ENCODE measurements around the gene SSH3. TPM values are rescaled to one million over a fixed set of nuclear protein-coding genes. Genes with fewer than 3 reads are reported as not detected.

The SSH3 gene
- total and polyA plus RNA-seq, 2 experiments from 2014 or later: 26.7 to 39.9 TPM

- no peaks in the 10 kb centered on the region for H3K4me1 ChIP-seq (ENCODE audit: low read depth)
- peak; percentile 84 to 85 for DNase-seq (ENCODE audit: low read depth in 1 of 2, low spot score in 1 of 2)
- no peak overlapping the region for H3K27ac ChIP-seq
- H3K4me3 ChIP-seq: no peak overlapping the region
- no peaks in the 10 kb centered on the region for H3K9me3 ChIP-seq (ENCODE audit: low read depth)
- H3K36me3 ChIP-seq: no peaks in the 10 kb centered on the region
- no peaks in the 10 kb centered on the region for H3K27me3 ChIP-seq
- TF ChIP-seq CTCF (IDR thresholded peaks at IDR 0.05; ENCODE audit: low read depth, low read length): peak; percentile 86
Measured at GRCh38 chr11:67262731-67263675, 40.3 kb upstream of the SSH3 start.

DNA sequence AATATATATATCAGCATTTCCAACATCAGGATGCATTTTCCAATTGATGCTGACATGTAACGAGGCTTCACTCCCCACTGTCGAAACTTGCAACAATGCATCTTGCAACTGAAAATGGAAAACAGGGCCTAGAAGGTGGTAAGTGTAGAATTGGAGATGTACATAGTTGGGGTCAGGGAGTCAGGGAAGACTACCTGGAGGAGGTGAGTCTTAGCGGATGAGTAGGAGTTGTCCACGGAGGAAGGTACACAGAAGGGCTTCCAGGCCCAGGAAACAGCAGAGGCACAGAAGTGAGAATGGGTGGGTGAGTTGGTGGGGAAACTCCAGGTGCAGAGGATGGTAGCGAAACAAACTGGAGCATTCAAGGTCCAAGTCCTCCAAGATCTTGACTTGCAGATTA lies 39.1 kb upstream of the SSH3 start:
- Histone ChIP-seq H3K4me3 (no peak overlapping the region), H3K27ac (no peak overlapping the region), H3K9me3 (ENCODE audit: low read depth) (no peaks in the 10 kb centered on the region), H3K4me1 (ENCODE audit: low read depth) (peaks cover 5% of the 10 kb centered on the region), H3K27me3 (no peaks in the 10 kb centered on the region), H3K36me3 (no peaks in the 10 kb centered on the region)
- no peak for TF ChIP-seq CTCF (IDR thresholded peaks at IDR 0.05; ENCODE audit: low read depth, low read length)
- DNase-seq (ENCODE audit: low read depth in 1 of 2, low spot score in 1 of 2): no peak

DNA sequence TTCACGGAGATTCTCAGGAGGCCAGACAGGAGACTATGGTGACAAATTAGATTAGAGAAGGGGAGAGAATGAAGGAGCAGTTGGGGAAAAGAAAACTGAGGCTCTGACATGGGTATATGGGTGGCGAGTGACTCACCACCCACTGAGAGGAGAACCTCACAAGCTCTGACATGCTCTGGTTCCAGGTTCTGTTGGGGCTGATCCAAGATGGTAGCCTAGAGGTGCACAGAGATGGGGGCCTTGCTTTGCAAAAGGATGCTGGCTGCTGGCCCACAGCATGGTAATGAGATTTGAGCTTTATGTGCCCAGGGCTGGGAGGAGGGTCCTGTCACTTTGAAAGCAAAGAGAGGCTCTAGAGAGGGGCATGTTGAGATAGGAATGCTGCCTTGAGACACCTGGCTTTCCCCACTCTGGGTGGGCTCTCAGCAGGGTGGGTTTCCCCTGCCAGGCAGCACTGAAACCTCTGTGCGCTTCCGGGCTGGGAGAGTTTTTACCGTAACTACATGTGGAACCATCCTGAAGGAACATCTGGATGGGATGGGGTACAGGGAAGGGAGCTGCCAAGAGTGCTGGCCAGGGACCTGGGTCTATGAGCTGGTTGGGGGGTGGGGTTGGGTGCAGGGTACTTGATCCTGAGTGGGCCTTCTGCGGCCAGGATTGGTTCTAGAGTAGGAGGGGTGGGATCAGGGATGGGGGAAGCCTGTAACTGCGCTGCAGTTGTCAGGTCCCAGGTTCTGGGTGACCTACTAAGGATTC lies 38.3 kb upstream of the SSH3 start:
- H3K27ac ChIP-seq: no peak overlapping the region
- H3K4me3 ChIP-seq: no peak overlapping the region
- no peaks in the 10 kb centered on the region for H3K9me3 ChIP-seq (ENCODE audit: low read depth)
- peaks cover 13% of the 10 kb centered on the region for H3K4me1 ChIP-seq (ENCODE audit: low read depth)
- no peak for TF ChIP-seq CTCF (IDR thresholded peaks at IDR 0.05; ENCODE audit: low read depth, low read length)
- no peaks in the 10 kb centered on the region for H3K36me3 ChIP-seq
- DNase-seq (ENCODE audit: low read depth in 1 of 2, low spot score in 1 of 2): no peak
- no peaks in the 10 kb centered on the region for H3K27me3 ChIP-seq

DNA sequence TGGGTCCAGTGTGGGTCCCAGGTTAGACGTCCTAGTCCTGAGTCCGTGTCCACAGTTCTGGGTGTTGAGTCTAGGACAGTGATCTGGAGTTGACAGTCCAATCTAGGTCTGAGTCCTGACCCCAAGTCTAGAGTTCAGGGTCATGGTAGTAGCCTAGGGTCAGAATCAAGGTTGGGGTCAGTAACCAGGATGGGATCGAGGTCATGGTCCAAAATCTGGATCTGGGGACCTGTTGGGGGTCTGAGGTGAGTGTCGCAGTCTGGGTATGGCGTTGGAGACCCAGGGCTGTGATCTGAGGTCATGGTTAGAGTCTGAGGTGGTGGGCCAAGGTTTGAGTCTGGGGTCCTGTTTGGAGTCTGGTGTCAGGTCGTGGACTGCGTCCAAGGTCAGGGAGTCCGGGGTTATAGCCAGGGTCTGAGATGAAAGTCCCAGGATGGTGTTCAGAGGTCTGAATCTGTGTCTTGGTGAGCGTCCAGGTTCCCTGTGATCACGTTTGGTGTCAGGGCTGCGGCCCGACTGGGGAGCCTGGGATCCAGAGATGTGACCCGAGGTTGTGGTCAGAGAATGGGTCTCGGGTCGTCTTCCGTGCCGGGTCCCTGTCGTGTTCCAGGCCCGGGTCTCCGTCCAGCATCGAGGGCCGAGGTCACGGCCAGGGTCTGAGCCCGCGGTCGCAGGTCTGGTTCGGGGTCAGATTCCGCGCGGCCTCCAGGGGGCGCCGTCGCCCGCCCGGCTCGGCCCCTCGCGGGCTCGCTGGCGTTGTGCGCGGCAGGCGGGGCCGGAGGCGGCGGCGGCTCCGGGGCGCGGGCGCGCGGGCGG lies 37.5 kb upstream of the SSH3 start:
- peaks cover 15% of the 10 kb centered on the region for H3K4me1 ChIP-seq (ENCODE audit: low read depth)
- TF ChIP-seq CTCF (IDR thresholded peaks at IDR 0.05; ENCODE audit: low read depth, low read length): peak; percentile 65
- peak; percentile 67 to 82 for DNase-seq (ENCODE audit: low read depth in 1 of 2, low spot score in 1 of 2)
- H3K27me3 ChIP-seq: no peaks in the 10 kb centered on the region
- no peaks in the 10 kb centered on the region for H3K9me3 ChIP-seq (ENCODE audit: low read depth)
- no peak overlapping the region for H3K4me3 ChIP-seq
- H3K27ac ChIP-seq: no peak overlapping the region
- H3K36me3 ChIP-seq: no peaks in the 10 kb centered on the region
